Lower lobe of right lung (tissue), 2 donors: ENCODE results near the gene PGPEP1. TPM values are rescaled to one million over a fixed set of nuclear protein-coding genes. Genes with fewer than 3 reads are reported as not detected.

Experiments
- ATAC-seq, 2 donors: fragments of 200-7000 bp; cut with Tn5 transposase; one replicate each; pipeline ENCODE4 v1.9.1; 2020 to 2022; ENCODE audit warnings: mild to moderate bottlenecking in 2 of 2, moderate library complexity in 2 of 2
- DNase-seq: peaks from one replicate; pipeline ENCODE4 v3.0.0-alpha.2; 2020
- H3K27ac ChIP-seq: fragments of 200-600 bp; one replicate; pipeline ENCODE4 v1.8.0; 2022
- H3K27me3 ChIP-seq: fragments of 200-600 bp; one replicate; pipeline ENCODE4 v1.8.0; 2022; ENCODE audit warnings: low read depth
- H3K36me3 ChIP-seq: fragments of 200-600 bp; one replicate; pipeline ENCODE4 v1.8.0; 2022; ENCODE audit warnings: mild to moderate bottlenecking
- H3K4me1 ChIP-seq: fragments of 200-600 bp; one replicate; pipeline ENCODE4 v1.8.0; 2022
- H3K4me3 ChIP-seq: fragments of 200-600 bp; one replicate; pipeline ENCODE4 v1.8.0; 2022; ENCODE audit warnings: mild to moderate bottlenecking
- H3K9me3 ChIP-seq: fragments of 200-600 bp; one replicate; pipeline ENCODE4 v1.8.0; 2022
- intact Hi-C: fragments of 100-400 bp; cut with DNase I; formaldehyde crosslinking; loops from one replicate; pipeline ENCODE4 v1.11.0; 2022
- total RNA-seq: library from RNA; stranded (reverse); fragmentation: NEBNext Ultra II Directional; extraction: Animal tissue kit (Norgen Biotek cat#: 25700); gene quantifications from one replicate; pipeline ENCODE4 v1.2.1, GENCODE V29; 2021
- TF ChIP-seq, protein P1 (sequence below): fragments of 200-600 bp; IDR thresholded peaks from one replicate; pipeline ENCODE4 v1.8.0; 2022; ENCODE audit warnings: antibody characterized with exemption, mild to moderate bottlenecking
- donor health status: DM: no; HTN: yes; CAD: no; lungs with severe emphysema.

Gene PGPEP1
- total RNA-seq, 1 donor from 2014 or later: 40.9 TPM

DNA sequence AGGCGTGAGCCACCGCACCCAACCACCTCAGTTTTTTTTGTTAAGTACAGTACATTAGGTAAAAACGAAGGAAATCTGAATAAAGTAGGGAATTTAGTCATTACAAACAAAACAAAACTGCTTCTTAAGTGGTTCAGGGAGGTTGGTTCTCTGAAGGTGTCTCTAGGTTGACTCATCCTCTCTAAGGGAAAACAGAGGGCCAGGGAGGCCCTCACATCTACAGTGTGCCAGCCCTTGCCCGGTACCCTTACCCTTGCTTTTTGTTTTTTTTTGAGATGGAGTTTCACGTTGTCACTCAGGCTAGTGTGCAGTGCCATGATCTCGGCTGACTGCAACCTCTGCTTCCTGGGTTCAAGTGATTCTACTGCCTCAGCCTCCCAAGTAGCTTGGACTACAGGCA lies 41.8 kb upstream of the PGPEP1 start:
- TF ChIP-seq, protein P1, sequence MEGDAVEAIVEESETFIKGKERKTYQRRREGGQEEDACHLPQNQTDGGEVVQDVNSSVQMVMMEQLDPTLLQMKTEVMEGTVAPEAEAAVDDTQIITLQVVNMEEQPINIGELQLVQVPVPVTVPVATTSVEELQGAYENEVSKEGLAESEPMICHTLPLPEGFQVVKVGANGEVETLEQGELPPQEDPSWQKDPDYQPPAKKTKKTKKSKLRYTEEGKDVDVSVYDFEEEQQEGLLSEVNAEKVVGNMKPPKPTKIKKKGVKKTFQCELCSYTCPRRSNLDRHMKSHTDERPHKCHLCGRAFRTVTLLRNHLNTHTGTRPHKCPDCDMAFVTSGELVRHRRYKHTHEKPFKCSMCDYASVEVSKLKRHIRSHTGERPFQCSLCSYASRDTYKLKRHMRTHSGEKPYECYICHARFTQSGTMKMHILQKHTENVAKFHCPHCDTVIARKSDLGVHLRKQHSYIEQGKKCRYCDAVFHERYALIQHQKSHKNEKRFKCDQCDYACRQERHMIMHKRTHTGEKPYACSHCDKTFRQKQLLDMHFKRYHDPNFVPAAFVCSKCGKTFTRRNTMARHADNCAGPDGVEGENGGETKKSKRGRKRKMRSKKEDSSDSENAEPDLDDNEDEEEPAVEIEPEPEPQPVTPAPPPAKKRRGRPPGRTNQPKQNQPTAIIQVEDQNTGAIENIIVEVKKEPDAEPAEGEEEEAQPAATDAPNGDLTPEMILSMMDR: no peak
- Histone ChIP-seq H3K4me3 (no peak overlapping the region), H3K4me1 (peaks cover 35% of the 10 kb centered on the region), H3K9me3 (no peaks in the 10 kb centered on the region), H3K27ac (no peak overlapping the region), H3K36me3 (no peaks in the 10 kb centered on the region), H3K27me3 (no peaks in the 10 kb centered on the region)
- DNase-seq (no peak), ATAC-seq (no peak)
- intact Hi-C loops: no loop called here

DNA sequence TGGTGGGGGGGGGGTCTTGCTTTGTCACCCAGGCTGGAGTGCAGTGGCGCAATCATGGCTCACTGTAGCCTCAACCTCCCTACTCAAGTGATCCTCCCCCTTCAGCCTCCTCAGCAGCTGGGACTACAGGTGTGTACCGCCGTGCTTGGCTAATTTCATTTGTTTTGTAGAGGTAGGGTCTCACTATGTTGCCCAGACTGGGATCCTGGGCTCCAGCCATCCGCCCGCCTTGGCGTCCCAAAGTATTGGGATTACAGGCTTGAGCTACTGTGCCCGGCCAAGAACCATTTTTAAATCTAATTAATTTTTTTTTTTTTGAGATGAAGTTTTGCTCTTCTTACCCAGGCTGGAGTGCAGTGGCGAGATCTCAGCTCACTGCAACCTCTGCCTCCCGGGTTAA lies 40.7 kb upstream of the PGPEP1 start:
- Histone ChIP-seq H3K9me3 (no peaks in the 10 kb centered on the region), H3K27me3 (no peaks in the 10 kb centered on the region), H3K4me1 (peaks cover 38% of the 10 kb centered on the region), H3K27ac (no peak overlapping the region), H3K36me3 (no peaks in the 10 kb centered on the region), H3K4me3 (no peak overlapping the region)
- ATAC-seq (no peak), DNase-seq (no peak)
- TF ChIP-seq, protein P1: no peak
- intact Hi-C loops: no loop called here

DNA sequence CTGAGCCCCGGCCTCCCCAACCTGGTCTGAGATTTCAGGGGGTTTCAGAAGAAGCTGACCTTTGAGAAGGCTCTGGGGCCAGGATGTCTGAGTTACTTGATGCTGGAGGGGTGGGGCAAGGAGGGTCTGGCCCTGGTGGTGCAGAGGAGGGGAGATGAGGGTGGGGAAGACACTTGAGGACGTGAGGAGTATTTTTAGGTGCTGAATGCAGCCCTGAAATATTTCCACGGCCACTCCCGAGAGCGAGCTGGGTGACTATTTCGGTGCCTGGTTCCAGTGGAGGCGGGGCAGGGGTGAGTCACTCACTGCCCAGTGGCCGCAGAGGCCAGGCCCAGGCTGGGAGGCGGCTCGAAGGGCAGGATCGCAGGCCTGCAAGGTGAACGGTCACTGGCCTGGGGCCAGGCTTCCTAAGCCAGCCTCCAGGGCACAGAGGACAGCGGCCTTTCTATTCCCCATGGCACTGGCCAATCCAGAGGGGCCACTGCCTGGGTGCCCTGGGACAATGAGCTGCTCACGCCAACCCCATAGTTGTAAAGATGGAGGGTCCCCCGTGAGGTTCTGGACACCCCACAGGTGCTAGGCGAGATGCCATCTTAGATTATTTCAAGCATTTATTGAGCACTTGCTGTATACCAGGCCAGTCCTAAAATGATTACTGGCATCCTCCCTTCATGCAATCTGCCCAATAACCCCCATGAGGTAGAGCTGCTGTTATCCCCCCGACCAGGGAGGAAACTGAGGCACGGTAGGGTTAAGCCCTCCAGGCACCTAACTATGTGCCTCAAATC lies 39.3 kb upstream of the PGPEP1 start:
- H3K4me1 ChIP-seq: peaks cover 51% of the 10 kb centered on the region

DNA sequence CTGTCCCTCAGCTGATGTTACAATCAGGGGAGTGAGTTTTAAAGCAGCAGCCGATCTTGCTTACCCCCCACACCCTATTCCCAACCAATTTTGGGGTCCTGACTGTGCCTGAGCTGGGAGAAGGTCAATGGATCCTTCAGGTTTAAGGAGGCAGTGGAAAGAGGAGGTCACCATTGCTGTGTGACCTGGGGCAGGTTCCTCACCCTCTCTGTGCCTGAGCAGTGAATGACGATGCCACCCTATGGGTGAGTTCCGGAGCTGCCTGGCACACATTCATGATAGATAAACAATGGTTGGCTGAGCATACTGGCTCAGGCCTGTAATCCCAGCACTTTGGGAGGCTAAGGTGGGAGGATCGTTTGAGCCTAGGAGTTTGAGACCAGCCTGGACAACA lies 38.7 kb upstream of the PGPEP1 start:
- Histone ChIP-seq H3K27ac (peak overlapping the region; percentile 69), H3K9me3 (no peaks in the 10 kb centered on the region), H3K36me3 (peaks cover 6% of the 10 kb centered on the region), H3K27me3 (no peaks in the 10 kb centered on the region), H3K4me1 (peaks cover 57% of the 10 kb centered on the region), H3K4me3 (no peak overlapping the region)
- DNase-seq (no peak), ATAC-seq (no peak)
- TF ChIP-seq, protein P1: no peak
- intact Hi-C loops: no loop called here

More for the DNA sequence above, 39.3 kb upstream of the PGPEP1 start:
- intact Hi-C loops: no loop called here
- TF ChIP-seq, protein P1: no peak
- peaks cover under 1% of the 10 kb centered on the region for H3K36me3 ChIP-seq
- H3K9me3 ChIP-seq: no peaks in the 10 kb centered on the region
- no peak overlapping the region for H3K4me3 ChIP-seq
- ATAC-seq (peak; percentile 68 to 77), DNase-seq (peak; percentile 83)
- H3K27me3 ChIP-seq: no peaks in the 10 kb centered on the region
- H3K27ac ChIP-seq: peak overlapping the region; percentile 69

DNA sequence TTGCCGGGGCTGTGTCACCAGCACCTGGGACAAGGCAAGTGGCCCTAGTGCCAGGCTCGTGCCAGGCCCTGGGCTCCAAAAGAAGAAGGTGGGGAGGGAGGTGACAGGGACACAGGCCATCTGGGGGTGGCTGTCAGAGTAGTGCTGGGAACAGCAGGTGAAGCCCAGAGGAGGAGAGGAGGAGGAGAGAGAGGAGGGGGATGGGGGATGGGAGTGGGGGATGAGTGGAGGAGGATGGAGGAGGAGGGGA lies 36.3 kb upstream of the PGPEP1 start:
- H3K9me3 ChIP-seq: no peaks in the 10 kb centered on the region
- no peaks in the 10 kb centered on the region for H3K27me3 ChIP-seq
- ATAC-seq (peak; percentile 6 to 12), DNase-seq (no peak)
- H3K4me1 ChIP-seq: peaks cover 64% of the 10 kb centered on the region
- TF ChIP-seq, protein P1: no peak
- H3K36me3 ChIP-seq: peaks cover 28% of the 10 kb centered on the region
- peak overlapping the region; percentile 54 for H3K4me3 ChIP-seq
- intact Hi-C loops: no loop called here
- peak overlapping the region; percentile 97 for H3K27ac ChIP-seq
